Activated CD4-positive, CD25-positive, alpha-beta regulatory T cell treated with anti-CD3 and anti-CD28 coated beads, Interleukin-2, amount 50 U/mL, for 16 hours (primary cell): ENCODE measurements around the gene LINC00632.
"Not testable (repeated sequence)": the region's sequence is repeated elsewhere in the genome, so short reads cannot be mapped to it uniquely, and the experiment has no call there.

Experiments
- DNase-seq: peaks from one replicate; pipeline ENCODE4 v3.0.0-alpha.2; 2020; ENCODE audit warnings: low read depth, low spot score

Gene LINC00632

DNA sequence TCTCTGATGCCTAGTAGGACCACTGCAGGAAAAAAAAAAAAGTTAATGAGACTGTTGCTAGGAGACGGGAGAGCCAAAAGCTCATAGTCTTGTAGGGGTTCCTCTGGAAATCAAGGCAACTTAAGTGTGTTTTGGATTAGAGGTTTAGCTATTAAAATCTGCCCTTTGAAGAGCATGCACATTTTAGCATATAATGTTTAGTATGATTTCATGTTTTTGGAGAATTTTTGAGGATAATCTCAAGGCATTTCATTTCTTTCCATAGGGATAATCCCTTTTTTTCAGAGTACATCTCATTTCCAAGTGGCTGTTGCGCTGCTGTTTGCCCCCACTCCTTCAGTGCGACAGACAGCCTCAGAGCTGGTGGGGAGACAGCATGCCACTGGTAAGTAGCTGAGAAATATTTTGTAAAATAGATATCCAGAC lies at the start of gene LINC00632:
LINC00632 (plus strand) TSS at position 339 of the 426 bp plus-strand sequence.
- DNase-seq, result no peak

DNA sequence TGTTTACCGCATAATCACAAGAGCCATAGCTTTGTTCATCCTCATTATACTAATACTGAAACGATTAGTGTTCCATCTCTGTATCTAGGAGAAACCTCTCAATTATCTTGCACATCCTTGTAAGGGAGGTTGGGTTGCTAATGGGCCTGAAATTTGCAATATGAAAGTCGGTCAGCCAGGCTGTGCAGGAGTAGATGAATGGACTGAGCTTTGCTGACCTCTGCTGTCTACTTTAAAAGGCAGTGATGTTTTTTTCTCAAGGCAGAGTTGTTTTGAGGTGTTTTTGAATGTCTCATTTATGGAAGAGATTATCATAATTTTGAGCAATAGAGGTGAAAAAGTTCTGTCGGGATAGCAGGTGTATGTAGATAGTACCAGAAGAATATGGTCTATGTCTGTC lies 47.9 kb upstream of the LINC00632 start:
- DNase-seq, result no peak

DNA sequence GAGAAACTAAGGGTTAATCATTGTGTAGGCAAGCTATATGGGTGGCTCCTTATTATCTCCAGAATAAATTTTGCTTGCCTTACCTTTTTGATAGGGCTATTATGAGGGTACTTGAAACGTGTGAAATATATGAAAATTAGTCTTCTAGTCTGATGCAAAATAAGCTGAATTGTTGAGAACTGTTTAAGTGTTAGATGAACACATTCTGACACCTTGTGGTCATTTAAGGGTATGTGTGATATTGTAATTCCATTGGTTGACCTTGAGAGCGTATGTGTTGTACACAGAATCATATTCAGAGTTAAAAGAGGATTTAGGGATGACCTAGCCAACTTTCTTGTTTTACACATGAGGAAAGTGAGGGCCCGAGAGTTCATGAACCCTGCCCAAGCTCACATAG lies 44.6 kb upstream of the LINC00632 start:
- no peak for DNase-seq

DNA sequence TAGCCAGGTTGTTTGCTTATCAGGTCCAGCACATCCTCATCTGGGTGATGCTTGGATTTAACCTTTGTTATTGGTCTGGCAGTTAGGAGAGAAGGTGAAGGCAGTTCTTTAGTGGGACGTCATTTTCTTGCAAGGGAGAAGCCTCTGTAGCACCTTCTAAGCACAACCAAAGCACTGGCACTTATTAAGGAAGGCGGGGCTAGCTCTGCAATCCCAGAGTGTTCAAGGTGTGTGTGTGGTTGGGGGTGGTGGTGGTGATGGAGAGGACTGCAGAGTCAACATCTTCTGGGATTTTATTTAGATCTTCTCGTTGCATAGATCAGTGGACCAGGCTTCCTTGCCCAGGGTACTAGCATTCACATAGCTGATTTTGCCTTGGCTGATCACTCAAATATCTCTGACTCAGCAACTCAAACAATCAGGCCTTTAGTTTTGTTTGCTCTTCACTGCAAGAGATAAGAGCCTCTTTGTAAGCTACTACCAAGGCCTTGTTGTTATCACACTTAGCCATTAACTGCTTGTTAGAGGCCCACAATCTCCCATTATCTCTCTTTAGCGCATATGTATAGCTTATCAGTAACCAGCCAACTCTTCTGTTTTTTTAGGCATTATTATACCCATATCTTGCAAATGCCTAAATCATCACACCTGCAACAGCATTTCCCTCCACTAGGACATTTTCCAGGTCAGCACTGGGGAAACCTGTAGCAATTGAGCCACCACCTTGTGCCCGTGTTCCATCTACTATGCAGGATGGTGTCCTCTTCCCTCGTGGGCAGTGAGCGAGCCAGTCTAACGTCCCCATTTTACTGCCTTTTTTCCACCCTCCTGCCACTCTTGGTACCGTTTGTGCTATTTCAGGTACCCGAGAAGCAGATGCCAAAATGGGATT lies 36.5 kb upstream of the LINC00632 start:
- no peak for DNase-seq

DNA sequence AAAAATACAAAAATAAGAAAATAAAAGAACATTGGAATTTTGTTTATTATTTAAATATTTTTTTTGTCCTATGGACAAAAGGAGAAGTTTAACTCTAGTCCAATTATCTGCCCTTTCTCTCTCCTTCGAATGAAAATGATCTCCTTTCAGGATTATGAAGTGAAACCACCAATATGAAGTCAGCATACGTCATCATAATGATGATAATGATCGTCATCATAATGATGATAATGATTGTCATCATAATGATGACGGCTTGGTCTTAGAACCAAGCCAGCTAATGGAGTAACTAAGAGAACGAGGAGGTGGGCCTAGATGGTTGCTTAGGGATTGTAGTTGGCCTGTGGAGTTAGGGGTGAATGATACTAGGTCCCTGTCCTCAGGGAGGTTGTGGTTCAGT lies 21.9 kb upstream of the LINC00632 start:
- DNase-seq, result no peak

DNA sequence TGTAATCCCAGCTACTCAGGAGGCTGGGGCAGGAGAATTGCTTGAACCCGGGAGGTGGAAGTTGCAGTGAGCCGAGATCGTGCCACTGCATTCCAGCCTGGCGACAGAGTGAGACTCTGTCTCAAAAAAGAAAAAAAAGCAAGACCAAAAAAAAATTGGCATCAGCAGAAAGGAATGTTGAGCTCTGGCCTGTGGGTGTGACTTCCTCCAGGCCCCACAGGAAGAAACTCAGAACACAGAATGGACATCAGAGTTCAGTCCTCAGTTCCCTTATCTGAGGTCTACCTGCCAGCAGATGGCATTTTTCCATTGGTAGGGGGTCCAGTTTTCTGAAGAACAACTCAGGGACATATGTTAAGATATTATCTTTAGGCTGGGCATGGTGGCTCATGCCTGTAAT lies 18.0 kb upstream of the LINC00632 start:
- DNase-seq, result not testable (repeated sequence)

DNA sequence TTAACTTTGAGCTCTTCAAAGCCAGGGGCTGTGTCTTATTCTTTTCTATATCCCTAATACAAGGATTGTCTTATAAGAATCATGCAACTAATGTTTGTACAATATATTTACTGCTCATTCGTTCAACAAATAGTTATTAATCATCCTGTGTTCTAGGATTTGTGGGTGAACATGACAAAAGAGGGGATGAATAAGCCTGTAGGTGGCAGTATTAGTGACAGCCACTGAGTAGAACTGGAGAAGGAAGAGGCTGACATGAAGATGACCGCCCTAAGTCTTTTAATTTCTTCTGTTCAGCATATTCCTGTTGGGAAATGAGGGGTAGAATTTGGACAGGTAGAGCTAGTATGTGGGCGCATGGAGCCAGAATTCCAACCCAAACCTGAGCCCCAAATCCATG lies 11.9 kb upstream of the LINC00632 start:
- DNase-seq, result no peak

DNA sequence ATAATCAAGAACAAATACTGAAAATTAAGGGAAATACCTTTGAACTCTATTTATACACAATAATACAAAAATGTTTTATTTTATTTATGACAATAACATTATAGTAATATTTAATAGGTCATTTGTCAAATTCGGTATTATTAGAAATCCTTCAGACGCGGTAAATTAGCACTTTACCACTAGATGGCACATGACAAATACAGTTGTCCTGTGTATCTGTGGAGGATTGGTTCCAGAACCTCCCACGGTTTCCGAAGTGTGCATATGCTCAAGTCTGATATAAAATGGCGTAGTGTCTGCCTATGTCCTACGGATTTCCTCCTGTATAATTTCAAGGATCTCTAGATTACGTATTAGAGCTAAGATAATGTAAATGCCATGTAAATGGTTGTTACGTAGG lies 8.1 kb upstream of the LINC00632 start:
- no peak for DNase-seq

DNA sequence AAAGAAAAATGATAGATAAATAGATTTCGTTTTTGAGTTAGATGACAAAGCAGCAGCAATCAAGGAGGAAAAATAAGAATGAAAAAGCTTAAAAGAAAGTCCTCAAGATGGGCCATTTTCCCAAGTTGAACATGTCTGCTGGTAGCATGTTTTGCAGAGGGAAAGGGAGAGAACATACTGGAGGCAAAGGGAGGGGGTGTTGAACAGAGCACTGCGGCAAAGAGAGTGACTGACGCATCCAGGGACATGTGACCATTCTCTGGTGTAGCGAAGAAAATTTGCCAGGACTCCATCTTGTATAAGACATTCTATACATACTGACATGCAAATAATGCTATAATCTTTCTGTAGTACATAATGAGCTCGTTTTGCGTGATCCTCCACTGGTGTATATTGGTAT lies 1.2 kb downstream of the LINC00632 start:
- no peak for DNase-seq

DNA sequence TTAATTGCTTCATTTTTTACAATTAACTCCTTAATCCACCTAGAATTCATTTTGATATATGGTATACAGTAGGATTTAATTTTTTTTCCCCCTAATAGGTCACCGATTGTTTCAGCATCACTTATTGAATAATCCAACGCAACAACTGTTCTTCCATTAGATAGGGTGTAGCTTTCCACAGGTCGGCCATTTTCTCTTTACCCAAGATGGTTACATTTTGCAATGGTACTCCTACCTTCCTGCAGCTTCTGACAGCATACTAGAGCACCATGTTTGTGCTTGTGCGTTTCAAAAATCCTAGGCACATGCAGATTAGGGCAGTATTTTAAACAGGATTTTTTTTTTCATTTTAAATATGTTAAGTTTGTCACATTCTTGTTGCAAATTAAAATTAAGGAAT lies 2.3 kb downstream of the LINC00632 start:
- DNase-seq, result no peak

DNA sequence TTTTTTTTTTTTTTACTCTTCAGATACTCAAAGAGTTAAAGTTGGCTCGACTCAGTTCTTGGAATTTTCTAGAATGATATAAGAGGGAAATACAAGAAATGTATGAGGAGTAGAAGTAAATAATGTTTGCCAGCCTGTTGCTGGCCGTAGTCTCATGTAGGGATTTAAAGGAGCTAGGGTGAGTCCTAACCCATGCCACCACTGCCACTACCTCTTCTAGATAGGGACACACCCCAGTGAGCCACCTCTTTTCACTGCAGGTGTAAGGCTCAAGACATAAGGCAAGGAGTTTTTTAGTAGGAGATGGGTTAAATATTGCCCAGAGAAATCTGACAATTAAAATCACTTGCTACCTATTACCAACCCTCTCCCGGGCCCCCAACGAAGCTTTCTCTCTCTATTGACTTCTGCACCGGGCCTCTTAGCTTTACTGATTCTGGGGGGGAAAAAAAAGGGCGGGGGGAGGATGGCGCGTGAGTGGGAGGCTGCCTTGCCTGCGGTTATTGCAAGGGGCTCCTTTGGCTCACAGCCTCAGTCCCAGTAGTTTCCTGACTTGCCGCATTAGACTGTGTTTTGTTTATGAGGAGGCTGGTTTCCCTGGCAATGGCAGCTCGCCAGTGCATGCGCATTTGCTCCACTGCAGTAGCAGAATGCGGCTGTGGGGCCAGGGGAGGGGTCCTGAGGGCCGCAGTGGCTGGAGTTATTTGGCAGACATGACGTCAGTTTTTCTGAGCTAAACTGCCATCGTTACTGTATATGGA lies 3.0 kb downstream of the LINC00632 start:
- no peak for DNase-seq

DNA sequence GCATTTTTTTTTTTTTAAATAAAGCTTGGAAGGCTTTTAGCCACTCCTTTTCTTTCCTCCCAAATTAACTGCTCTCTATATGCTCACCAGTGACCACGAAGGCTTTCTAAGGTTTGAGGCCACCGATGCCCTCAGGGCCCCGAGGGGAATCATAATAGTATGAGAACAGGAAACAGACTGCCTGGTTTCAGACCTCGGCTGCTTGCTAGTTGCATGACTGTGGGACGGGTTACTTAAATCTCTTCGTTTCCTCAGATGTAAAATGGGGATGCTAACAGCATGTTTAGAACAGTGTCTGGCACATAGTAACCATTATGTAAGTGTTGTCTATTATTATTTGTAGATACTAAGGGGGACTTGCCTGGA lies 3.6 kb downstream of the LINC00632 start:
- DNase-seq, result no peak

DNA sequence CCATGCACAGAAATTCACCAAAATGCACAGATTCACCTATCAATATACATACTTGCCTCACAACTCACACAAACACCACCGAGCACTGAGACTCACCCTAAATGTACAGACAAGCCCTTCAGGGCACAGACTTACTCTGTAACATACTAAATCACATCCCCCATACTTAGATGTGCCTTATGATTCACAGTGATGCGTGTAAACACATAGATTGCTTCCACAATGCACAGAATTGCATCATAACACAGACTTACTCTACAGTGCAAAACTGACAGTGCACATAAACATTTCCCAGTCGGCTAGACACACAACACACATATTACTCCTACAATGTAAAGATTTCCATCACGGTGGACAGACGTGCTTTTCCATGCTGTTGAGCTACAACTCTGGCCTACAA lies 6.2 kb downstream of the LINC00632 start:
- DNase-seq, result no peak

DNA sequence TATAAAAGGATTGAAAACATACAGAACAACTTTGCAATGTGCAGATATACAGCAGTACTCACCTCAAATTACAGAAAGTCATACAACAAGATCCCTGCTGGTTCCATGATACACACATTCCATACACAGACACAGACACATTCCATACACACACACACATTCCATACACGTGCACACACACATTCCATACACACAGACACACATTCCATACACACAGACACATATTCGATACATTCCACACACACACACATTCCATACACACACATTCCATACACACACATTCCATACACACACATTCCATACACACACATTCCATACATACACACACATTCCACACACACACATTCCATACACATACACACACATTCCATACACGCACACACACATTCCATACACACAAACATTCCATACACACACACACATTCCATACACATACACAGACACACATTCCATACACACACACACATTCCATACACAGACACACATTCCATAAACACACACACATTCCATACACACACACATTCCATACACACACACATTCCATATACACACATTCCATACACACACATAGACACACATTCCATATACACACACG lies 13.7 kb downstream of the LINC00632 start:
- no peak for DNase-seq

DNA sequence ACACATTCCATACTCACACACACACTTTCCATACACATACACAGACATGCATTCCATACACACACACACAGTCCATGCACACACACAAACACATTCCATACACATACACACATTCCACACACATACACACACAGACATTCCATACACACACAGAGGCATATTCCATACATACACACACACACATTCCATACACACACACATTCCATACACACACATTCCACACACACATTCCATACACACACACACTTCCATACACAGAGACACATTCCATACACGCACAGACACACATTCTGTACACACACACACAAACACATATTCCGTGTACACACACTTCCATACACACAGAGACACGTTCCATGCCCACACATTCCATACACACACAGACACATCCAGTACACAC lies 14.8 kb downstream of the LINC00632 start:
- no peak for DNase-seq

DNA sequence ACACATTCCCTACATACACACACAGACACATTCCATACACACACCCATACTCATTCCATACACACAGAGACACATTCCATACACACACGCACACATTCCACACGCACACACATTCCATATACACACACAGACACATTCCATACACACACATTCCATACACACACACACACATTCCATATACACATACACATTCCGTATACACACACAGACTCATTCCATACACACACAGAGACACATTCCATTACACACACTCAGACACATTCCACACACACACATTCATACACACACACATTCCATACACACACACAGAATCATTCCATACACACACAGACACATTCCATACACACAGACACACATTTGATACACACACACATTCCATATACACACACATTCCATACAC lies 15.2 kb downstream of the LINC00632 start:
- no peak for DNase-seq

DNA sequence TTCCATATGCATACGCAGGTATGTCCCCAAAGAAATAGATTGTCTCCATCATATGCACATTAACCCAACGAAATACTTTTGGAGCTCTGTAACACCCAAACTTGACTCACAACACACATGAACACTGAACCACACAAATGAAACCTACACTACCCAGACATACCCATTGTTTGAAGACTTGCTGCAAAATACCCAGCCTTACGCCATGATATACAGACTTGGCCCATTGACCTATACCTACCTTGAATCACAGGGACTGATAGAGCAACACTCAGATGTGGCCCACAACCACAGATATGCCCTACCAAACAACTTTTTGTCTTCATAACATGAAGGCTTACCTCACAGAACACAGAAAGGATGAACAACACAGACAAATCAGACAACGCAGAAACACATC lies 15.9 kb downstream of the LINC00632 start:
- DNase-seq, result no peak

DNA sequence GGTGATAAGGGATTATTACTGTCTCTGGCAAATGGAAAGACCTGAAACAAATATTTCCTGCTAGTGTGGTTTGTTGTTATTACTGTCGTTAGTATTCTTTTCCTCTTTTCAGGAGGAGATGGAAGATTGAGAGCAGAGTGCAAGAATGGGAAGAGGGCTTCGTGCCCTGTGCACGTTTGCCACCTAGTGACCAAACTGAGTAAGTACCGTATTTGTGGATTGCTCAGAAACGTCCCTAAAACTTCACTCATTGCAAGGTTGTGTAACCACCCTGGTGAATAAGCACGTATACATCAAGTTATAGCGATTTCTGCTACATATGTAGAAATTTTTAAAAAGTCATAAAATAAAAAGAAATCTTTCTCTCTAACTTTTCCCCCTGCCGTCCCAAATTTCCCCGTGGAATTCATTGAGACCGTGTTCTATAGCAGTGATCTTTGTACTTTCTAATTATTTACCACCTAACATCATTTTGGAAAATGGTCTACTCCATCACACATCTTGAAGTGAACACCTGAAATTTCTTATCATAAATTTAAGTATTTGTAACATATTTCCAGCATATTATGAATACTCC lies 24.3 kb downstream of the LINC00632 start:
- DNase-seq, result no peak

DNA sequence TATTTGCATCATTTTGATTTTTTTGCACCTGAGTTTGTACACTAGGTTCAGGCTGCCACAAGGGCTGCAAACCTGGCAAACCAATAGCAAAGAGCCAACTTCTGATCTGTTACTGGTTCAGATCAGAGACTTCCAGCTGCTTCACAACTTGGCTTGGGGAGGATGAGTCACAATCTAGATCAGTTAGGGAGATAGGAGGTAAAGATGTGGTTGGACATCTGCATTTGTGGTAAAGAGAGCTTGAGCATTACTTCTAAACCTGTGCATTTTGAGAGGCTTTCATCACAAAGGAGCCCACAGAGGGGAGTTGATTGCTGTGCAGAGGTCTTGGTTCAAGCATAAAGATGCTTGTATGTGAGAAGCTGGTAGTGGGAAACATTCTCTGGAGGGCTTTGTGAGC lies 34.5 kb downstream of the LINC00632 start:
- DNase-seq, result no peak

DNA sequence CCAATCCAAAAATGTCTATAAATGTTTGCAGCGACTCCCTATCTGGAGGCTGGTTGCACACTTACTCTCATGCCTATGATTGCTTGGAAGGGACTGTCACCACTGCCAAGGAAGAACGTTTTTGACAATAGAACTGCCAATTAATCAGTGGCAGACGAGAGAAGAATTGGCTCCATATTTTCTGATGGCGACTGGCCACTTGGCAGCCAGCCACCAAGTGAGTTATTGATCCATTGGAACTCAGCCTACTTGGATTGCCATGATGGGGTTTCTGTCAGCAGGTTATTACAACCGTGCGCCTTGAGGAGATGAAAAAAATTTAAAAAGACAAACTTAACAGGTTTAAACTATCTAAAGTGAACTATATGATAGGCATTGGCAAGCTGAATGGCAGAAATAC lies 47.4 kb downstream of the LINC00632 start:
- DNase-seq, result no peak

DNA sequence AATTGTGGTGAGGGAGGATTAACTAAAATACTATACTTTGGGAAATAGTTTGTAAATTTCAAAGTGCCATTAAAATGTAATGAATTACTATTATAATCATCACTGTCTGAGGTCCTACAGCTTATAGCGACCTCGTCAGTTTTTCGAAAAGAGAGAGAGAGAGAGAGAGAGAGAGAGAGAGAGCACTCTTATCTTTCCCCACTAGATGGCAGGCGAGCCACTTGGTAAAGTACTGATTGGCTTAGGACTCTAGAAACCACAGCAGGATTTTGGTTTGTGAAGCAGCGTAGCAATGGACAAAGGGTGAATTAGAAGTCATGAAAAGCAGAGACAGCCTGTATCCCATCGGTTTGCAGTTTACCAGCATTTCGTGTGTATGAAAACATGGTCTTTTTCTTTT lies 52.5 kb downstream of the LINC00632 start:
- no peak for DNase-seq

DNA sequence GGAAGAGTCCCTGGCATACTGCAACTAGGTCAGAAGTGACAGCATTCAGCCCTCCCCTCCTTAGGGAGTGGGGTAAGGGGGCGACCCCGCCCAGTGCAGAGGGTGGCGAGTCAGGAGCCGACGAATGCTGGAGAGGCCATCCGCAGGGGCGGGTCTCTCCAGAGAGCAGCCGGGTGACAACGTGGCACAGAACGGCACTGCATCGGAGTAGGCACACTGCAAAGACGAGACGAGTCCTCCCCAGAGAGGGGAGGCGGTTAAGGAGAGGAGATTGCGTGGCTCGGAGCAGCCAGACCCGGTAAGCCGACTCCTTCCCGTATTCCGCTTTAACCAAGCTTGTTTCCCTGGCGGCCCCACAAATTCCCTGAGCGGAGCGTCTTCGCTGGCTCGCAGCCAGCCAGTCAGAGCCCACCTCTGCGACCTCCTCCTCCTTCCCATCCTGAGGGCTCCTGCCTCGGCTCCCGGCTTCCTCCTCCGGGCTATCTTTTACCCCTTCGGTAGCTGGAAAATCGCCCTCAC lies 54.9 kb downstream of the LINC00632 start:
- DNase-seq, result no peak
